NK-92 (cell line): Measurements from ENCODE around the gene BCAS3.
"Not testable (repeated sequence)": the region's sequence is repeated elsewhere in the genome, so short reads cannot be mapped to it uniquely, and the experiment has no call there.

Source experiments
- DNase-seq: peaks from one replicate; lab custom pipeline; 2025; ENCODE audit not compliant: unreplicated experiment; lab: John Stamatoyannopoulos, UW

BCAS3 gene

DNA sequence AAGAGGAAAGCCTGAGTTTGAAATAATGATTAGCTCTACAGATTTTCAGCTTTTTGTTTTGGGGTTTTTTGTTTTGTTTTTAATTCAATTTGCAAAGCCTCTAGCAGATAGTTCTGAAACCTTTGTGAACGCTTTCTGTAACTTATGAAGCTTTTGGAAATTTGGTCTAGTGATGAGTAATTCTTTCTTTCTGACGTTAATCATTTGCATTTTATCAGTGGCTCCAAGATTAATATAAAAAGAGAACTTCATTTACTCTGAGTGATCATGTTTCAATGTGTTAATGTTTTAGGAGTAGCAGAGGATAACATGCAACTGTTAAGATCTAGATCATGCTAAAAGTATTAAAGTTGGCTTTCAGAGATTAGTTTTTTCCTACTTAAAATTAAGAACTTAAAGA lies 561.7 kb downstream of the BCAS3 start:
- DNase-seq: no peak

DNA sequence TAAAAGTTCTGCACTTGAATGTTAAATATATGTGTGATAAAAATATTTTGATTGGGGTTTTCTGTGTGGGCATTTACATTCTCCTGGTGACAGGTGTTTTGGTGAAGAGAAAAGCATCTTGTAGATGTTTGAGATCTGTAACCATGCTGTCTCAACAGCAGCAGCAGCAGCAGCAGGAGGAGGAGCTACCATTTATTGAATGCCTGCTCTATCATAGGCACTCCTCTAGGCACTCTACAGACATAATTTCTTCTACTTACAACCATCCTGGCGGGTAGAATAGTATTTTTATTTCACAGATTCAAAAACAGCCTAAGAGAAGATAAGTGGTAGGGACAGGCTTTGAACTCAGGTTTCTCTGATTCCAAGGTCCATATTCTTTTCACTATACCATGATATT lies 562.3 kb downstream of the BCAS3 start:
- no peak for DNase-seq

DNA sequence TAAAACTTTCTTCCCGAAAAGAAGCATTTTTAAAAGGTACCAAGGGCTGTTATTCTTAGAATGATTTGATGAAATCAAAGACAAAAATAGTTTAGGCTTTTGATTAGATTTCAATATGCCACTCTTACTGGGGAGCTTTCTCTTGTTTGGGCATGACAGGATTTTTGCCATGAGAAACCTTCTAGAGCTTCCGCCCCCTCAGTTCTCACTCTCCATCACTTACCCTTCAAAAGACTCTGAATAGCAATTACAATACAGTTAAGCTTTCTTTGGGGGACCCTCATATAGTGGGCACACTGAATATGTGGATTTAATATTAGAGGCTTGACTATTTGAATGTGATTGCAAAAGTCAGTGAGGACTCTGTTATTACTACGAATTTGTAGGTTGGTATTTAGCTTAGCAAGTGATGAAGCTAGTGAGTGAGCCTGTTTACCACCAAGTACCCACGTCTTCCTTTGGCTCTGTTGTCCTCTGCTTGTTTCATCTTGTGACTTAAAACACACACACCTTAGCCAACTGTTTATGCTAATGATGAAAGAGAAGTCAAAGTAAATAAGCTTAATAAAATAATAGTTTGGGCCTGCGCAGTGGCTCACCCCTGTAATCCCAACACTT lies 563.3 kb downstream of the BCAS3 start:
- DNase-seq: no peak

DNA sequence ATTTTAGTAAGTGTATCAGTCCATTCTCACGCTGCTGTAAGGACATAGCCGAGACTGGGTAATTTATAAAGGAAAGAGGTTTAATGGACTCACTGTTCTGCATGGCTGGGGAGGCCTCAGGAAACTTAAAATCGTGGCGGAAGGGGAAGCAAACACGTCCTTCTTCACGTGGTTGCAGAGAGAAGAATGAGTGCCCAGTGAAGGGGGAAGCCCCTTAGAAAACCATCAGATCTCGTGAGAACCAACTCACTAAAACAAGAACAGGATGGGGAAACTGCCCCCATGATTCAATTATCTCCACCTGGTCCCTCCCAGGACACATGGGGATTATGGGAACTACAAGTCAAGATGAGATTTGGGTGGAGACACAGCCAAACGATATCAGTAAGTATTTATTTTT lies 567.3 kb downstream of the BCAS3 start:
- DNase-seq: not testable (repeated sequence)

DNA sequence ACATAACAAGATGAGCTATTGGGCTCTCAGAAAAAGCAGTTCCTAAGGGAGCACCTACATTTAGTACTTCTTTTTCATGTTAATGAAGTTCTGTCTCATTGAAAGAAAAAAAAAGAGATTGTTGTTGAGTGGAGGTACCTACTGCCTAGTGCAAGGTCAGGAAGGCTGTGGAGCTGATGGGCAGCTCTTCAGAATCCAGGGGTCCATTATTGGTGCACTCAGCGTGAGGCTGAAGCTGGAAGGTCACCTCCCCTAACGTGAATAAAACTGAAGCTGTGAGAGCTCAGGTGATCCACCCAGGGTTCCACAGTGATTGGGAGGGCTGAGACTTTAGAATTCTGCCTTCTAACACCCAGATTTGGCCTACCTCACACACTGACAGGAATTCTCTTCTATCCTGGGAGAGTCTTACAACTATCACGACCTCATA lies 568.1 kb downstream of the BCAS3 start:
- no peak for DNase-seq

DNA sequence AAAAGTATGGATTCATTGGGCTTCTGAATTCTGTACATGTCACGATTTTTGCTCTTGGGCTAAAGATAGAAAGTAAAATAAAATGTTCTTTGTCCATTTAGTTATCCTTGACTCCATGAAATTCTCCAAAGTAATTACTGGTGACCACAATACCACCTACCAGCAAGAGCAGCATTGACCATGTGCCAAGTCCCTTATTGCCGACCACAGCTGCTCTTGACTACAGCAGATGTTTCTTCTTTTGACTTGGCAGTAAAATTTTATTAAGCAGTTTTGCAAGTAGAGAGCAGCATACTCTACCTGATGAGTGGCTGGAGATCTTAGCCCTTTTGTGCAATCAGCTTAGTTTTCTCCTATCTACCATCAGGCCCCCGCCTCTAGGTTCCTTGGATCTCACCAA lies 569.8 kb downstream of the BCAS3 start:
- no peak for DNase-seq

DNA sequence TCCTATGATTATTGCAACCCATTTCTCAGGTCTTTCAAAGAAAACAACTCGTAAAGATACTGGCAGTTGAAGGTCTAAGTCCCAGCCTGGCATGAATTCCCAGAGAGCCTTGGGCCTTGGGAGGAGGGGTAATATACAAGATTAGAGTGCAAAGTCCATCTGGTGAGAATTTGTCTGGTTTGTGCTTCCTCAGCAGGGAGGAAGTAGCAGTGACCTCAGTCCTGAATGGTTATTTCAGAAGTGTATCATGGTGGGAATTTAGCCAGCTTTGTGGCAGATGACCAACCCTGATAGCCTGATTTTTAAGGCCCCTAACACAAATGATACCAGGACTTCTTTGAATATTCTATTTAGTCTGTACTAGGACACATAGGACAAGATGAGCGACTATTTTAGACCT lies 570.7 kb downstream of the BCAS3 start:
- no peak for DNase-seq

GRCh38 chr17:61249649-61250299 lies 572.1 kb downstream of the BCAS3 start:
- no peak for DNase-seq

- no peak for DNase-seq
Observed at GRCh38 chr17:61250335-61250890, 572.8 kb downstream of the BCAS3 start.

DNA sequence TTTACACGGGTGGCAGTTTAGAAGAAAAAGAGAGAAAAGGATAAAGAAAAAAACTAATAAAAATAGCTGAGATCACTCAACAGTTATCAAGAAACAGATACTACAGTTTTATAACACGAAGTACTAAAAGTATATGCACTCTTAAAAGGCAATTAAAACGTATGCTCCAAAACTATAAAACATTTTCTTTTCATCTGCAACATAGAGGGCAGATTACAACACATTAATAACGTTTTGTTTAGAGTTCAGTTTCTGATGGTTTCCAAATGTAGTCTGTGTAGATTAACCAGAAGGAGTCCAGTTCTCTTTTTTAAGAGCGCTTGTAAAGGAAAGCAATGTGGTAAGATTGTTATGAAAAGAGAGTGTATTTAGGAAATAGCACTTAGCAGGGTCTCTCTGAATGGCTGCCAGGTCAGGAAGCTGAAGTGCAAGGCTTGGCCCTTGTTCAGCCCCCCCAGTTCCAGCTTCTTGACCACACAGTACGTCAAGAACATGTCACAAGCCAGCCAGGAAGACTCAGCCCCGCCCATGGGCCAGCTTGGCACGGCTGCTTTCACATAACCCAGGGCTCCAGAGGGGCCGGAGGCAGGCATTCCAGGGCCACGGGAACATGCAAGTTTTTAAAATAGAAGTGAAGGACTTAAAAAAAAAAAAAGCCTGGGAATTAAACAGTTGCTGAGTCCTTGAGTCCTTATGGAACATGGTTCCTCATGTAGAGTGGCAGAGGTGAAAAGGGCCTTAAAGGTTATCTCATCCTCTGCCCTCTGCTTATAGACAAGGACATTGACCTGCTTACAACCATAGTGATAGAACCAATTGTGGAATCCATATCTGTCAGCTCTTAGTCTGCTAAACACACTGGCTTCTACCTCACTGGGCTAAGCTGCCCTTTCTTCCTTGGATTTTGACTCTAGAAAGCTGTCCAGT lies 574.6 kb downstream of the BCAS3 start:
- DNase-seq: no peak

GRCh38 chr17:61253362-61253761 lies 575.7 kb downstream of the BCAS3 start:
- DNase-seq: no peak

DNA sequence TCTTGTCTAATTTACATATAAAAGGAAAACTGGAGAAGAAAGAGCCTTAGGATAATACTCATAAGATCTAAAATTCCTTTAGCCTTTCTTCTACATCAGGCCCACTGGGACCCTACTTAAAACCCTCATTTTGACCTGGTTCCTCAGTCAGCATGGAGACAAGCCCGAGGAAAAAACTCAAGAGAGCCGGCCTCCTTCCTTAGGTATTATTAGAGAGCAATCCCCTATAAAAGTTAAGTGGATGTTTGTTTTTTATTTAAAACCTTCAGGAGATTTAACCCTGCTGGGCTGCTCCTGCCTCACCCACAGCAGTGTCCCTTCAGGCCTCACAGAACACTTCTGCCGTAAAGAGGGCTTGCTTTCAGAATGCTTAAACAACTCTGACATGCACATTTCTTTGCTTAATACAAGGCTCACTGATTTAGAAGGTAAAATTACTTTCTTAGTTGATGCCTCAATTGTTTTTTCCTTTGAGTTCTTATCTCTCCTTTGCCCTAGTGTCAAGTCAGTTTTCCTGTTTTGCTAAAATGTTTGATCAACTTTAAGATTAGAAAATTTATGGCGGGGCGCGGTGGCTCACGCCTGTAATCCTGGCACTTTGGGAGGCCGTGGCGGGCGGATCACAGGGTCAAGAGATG lies 576.4 kb downstream of the BCAS3 start:
- DNase-seq: no peak

- DNase-seq: no peak
Observed at GRCh38 chr17:61254904-61255303, 577.3 kb downstream of the BCAS3 start.

GRCh38 chr17:61255647-61256046 lies 578.0 kb downstream of the BCAS3 start:
- no peak for DNase-seq

- DNase-seq: no peak
Observed at GRCh38 chr17:61259360-61259759, 581.7 kb downstream of the BCAS3 start.

DNA sequence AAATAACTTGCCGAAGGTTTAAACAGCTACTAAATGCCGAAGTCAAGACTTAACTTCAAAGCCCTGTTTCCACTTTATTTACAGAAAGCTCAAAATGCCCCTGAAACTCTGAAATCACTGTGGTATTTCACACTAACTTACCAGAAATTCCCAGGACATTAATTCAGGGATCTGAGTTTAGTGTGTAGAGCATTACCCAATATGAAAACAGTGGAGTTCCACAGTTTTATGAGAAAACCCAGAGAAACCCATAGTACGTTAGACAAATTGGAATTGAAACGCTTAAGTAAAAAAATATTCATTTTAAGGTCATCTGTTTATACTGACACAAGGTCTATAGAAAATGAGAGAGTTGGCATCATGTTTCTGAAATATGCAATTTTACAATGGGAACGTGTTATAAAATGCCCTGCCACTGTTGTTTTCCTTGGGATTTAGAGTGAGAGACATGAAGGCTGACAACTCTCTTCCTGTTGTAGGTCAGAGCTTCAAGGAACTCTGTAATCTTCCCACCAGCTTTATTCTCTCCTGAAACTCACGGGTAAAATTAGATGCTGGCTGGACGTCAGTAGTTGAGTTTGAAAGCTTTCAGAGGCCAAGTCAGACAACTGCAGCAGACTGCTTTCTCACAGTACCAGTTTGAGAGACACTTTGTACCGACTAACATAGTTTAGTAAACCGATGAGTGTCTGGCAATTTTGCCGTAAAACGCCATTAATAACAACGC lies 582.6 kb downstream of the BCAS3 start:
- no peak for DNase-seq

DNA sequence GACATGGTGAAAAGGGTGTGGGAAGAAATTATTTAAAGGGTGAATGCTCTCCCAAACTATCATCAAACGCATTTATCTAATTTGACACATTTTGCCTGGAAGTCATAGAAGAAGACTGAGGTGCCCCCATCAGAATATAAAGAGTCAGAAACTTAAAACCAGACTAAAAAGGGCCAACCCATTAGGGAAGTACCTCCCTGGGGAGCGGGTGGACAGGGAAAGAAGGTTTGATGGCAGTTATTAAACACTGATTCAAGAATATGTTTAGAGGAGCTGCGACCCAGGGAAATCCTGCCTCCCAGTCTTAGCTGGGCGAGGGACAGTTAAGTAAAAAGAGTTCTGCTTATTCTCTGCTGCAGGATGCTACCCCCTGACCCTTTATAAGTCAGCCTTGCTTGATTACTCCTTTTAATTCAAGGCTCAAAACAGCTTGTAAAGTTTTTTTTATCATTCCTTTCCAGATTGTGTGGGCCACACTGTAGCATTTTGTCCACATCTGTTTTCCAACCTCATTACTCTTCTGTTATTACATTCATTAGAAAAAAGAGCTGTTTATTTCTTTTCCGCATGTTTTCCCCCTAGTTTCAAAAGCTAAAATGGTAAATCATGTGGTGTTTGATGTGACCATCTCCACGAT lies 583.5 kb downstream of the BCAS3 start:
- no peak for DNase-seq

DNA sequence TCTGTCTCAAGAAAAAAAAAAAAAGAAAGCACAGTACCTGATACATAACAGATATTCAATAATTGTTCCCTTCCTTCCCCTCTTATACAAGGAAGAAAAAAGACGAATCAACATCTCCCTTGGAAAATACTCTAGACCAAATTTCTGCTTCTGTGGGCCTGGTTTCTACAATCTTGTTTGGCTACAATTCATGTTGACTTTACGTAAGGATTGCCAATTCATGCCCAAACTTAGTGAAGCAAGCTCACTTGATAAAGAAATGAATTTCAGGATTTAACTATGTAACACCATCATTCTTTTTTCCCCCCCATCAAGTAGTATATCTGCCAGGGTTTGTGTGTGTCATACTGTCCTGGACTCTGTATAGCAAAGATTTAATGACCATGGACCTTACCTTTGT lies 587.7 kb downstream of the BCAS3 start:
- no peak for DNase-seq

GRCh38 chr17:61267847-61268246 lies 590.2 kb downstream of the BCAS3 start:
- DNase-seq: no peak

- no peak for DNase-seq
Observed at GRCh38 chr17:61275395-61275794, 597.7 kb downstream of the BCAS3 start.
